Cardiac fibroblast (primary cell): Measurements from ENCODE around the gene SCYL3.

Source experiments
- DNase-seq, 2 donors: peaks; one replicate each; pipeline versions ENCODE4 v3.0.0 to v3.0.0-alpha.2; 2010; ENCODE audit warnings: low read depth in 2 of 2
- H3K4me3 ChIP-seq, 2 donors: replicated peaks in 1 of 2; 1 replicate in 1 of 2; 2 replicates in 1 of 2; pipeline ENCODE4 v1.5.1; 2011; ENCODE audit warnings: low read depth in 2 of 2, low read length in 2 of 2, mild to moderate bottlenecking in 2 of 2, moderate library complexity in 1 of 2
- TF ChIP-seq, protein P1 (sequence below): IDR thresholded peaks from one replicate; pipeline ENCODE4 v1.5.1; 2011; ENCODE audit warnings: low read depth, mild to moderate bottlenecking, low read length, inconsistent platforms

SCYL3 gene

DNA sequence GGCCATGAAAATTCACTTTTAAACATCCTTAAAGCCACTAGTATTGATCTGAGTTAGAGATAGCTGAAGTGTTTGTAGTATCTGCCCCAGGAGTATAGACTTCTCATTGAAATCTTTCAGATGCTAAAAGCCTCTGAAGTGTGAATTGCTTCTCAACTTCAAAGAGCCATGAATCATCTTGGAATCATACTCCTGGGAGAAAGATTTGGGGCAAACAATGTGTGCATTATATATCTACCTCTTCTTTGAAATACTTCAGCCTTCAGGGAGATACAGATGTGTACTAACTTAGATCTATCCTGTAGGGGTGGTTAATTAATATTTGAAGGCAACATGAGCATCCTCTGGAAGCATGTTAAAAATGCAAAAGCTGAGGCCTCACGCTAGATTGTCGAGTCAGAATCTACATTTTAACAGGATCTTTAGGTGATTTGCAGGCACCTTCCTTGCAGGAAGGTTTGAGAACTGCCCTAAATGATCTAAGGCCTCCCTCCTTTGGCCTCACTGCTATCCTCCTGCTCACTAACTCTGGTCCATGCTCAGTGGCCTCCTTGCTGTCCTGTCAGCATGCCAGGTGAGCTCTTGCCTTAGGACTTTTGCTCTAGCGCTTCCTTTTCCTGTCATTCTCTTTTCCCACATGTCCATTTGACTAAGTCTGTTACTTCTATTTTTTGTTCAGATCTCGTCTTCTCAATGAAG is 6.0 kb upstream of the SCYL3 start:
- TF ChIP-seq, protein P1, sequence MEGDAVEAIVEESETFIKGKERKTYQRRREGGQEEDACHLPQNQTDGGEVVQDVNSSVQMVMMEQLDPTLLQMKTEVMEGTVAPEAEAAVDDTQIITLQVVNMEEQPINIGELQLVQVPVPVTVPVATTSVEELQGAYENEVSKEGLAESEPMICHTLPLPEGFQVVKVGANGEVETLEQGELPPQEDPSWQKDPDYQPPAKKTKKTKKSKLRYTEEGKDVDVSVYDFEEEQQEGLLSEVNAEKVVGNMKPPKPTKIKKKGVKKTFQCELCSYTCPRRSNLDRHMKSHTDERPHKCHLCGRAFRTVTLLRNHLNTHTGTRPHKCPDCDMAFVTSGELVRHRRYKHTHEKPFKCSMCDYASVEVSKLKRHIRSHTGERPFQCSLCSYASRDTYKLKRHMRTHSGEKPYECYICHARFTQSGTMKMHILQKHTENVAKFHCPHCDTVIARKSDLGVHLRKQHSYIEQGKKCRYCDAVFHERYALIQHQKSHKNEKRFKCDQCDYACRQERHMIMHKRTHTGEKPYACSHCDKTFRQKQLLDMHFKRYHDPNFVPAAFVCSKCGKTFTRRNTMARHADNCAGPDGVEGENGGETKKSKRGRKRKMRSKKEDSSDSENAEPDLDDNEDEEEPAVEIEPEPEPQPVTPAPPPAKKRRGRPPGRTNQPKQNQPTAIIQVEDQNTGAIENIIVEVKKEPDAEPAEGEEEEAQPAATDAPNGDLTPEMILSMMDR = no peak
- no peak for DNase-seq
- no peak overlapping the region for H3K4me3 ChIP-seq

DNA sequence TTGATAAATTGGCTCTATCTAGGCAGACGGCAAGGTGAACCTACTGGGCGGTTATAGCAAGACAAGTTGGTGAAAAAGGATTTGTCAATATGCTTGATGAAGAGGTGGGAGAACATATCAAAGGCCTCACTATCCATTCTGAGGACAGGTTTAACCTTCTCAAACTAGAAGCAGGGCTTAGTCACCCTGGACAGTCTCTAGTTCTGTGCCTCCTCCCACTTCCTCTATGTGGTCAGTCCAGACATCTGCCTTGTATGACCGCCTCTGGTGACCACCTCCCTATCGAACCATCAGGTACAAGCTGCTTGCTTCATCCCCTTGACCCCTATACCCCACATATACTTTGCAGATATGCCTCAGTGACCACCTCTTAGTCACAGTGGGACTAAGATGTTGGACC is 2.3 kb upstream of the SCYL3 start:
- TF ChIP-seq, protein P1 = no peak
- H3K4me3 ChIP-seq = no peak overlapping the region
- peak in 1 of 2 donors; percentile 40 for DNase-seq

DNA sequence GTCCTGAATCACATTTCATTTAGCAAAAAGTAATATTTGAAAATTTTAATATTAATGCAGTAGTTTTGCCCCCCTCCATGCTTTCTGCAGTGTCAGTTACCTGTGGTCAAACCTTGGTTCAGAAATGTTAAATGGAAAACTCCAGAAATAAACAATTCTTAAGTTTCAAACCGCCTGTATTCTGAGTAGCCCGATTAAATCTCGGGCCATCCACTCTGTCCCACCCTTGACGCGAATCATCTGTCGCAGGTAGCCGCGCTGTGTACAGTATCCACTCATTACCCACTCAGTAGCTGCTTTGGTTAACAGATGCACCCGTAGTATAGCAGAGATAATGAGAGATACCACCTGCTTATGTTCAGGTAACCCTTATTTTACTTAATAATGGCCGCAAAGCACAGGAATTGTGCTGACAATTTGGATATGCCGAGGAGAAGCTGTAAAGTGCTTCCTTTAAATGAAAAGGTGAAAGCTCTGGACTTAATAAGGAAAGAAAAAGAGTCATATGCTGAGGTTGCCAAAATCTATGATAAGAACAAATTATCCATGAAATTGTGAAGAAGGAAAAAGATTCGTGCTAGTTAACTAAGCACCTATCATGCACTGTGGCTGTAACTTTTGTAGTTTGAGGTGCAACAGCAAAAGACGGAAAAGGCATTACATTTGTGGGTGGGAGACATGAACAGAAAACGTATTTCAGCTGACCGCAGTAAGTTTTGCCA is 889 bp upstream of the SCYL3 start:
- TF ChIP-seq, protein P1 = no peak
- DNase-seq = no peak
- H3K4me3 ChIP-seq = peak overlapping the region; percentile 41 to 79

DNA sequence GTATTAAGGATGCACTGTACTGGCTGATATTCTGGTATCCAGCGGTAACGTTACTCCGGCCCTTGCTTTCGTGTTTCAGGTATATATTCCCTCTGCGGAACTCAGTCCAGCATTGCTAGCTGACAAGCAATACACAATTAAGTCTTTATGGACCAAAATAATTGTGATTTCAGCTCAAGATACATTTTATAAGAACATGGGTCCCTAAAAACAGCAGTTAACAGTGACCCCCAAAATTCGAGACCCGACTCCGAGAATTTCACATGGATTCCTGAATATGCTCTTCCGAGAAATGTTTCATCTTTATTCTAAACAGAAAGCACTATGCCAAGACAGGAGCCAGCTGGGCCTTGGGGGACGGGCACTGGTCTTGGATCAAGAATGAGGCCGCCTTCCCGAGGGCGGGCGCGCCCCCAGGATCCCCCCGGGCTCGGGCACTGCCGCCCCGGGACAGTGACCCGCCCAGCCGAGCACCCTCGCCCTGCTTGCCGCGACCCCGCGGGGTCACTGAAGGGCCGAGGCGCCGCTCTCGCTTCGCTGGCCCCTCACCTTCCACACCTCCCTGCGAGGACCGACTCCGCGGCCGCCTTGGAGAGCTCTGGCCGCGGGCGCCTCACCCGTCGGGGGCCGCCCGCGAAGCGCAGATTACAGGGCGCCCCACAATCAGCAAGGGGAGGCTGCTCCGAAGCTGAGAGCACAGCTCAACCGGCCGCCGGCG is 610 bp downstream of the SCYL3 start:
- DNase-seq = peak; percentile 41 to 49
- TF ChIP-seq, protein P1 = no peak
- peak overlapping the region; percentile 79 for H3K4me3 ChIP-seq

DNA sequence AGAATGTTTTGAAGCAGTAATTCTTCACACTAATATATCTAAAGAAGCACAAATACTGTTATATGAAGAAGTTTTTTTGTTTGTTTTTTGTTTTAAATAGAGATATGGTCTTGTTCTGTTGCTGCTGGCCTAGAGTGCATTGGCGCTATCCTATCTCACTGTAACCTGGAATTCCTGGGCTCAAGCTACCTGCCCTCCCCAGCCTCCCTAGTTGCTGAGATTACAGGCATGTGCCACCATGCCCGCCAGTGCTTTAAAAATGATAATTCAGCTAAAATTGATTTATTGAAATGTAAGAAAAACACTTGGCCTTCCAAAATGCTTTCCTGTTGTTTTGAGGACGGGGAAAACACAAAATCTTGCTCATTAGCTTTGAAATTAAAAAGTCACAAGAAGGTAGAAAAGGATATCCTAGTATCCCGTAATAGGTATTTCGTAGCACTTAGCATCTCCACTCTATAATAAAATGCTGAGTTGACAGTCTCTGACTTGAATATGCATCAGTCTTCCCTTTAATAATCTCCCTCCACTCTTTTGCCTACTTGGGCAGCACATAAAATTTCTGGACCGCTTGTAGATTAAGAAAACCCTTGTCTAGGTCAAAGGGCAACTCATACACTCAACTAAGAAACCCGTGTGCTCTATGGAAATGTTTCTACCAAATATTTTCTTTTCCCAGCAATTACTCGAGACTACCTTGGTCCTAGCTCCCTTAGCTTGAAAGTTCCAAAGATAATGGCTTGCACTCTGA is 1.3 kb downstream of the SCYL3 start:
- H3K4me3 ChIP-seq = peak overlapping the region; percentile 79
- DNase-seq = no peak
- TF ChIP-seq, protein P1 = no peak

DNA sequence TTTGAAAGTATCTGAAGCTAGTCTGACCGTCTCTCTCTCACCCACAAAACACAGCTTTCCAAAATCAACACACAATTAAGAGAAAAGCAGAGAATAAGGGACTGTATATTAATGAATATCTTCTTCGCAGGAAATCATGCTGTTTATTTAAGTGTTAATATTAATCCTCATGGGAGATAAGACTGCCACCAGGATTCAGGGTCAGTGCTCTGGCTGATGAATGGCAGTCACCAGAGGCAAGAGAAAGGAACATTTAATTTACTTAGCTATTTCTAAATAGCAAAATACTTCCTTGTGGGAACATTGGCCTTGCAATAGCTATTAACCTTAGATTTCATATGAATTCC is 2.2 kb downstream of the SCYL3 start:
- TF ChIP-seq, protein P1 = no peak
- H3K4me3 ChIP-seq = no peak overlapping the region
- no peak for DNase-seq
